Effector memory CD4-positive, alpha-beta T cell (primary cell): ENCODE measurements around the gene NMU.

Source experiments
- DNase-seq, 3 donors: peaks; one replicate each; pipeline ENCODE4 v3.0.0-alpha.2; 2020
- H3K27ac ChIP-seq: 2 replicates; pipeline ENCODE4 v1.7.0; 2013; ENCODE audit warnings: mild to moderate bottlenecking, low read length, moderate library complexity; ENCODE audit not compliant: insufficient read depth, poor library complexity, severe bottlenecking
- H3K27me3 ChIP-seq: replicated peaks from 2 replicates; pipeline ENCODE4 v1.7.0; 2013; ENCODE audit warnings: mild to moderate bottlenecking, low read length; ENCODE audit not compliant: insufficient read depth, control insufficient read depth, poor library complexity, severe bottlenecking
- H3K36me3 ChIP-seq: 2 replicates; pipeline ENCODE4 v1.7.0; 2013; ENCODE audit warnings: mild to moderate bottlenecking, low read length, moderate library complexity; ENCODE audit not compliant: control insufficient read depth, insufficient read depth
- H3K4me1 ChIP-seq: 2 replicates; pipeline ENCODE4 v1.7.0; 2013; ENCODE audit warnings: low read length, mild to moderate bottlenecking; ENCODE audit not compliant: control insufficient read depth, insufficient read depth, poor library complexity, severe bottlenecking
- H3K4me3 ChIP-seq: 2 replicates; pipeline ENCODE4 v1.7.0; 2013; ENCODE audit warnings: low read length, low read depth, mild to moderate bottlenecking; ENCODE audit not compliant: insufficient read depth, poor library complexity, severe bottlenecking
- H3K9me3 ChIP-seq: 2 replicates; pipeline ENCODE4 v1.7.0; 2013; ENCODE audit warnings: mild to moderate bottlenecking, low read length, moderate library complexity; ENCODE audit not compliant: control insufficient read depth

Gene NMU

GRCh38 chr4:55547466-55547770, 88.7 kb downstream of the NMU start:
- H3K27me3 ChIP-seq = no peaks in the 10 kb centered on the region
- no peak for DNase-seq
- H3K4me1 ChIP-seq = peaks cover 10% of the 10 kb centered on the region

GRCh38 chr4:55546756-55547465, 89.2 kb downstream of the NMU start, which contains the start of gene CLOCK:
CLOCK (minus strand) TSS chr4:55546909; CDS start chr4:55482785, 64,124 bp downstream.
- Histone ChIP-seq H3K4me1 (peaks cover 10% of the 10 kb centered on the region), H3K9me3 (no peaks in the 10 kb centered on the region), H3K36me3 (no peaks in the 10 kb centered on the region), H3K4me3 (peak within 1 kb of the TSS; percentile 90), H3K27me3 (no peaks in the 10 kb centered on the region), H3K27ac (peak within 1 kb of the TSS; percentile 85)
- peak; percentile 77 to 83 (median 79) for DNase-seq

More at GRCh38 chr4:55547466-55547770, 88.7 kb downstream of the NMU start:
- H3K4me3 ChIP-seq = peak overlapping the region; percentile 90
- H3K36me3 ChIP-seq = no peaks in the 10 kb centered on the region
- H3K9me3 ChIP-seq = no peaks in the 10 kb centered on the region
- H3K27ac ChIP-seq = peak overlapping the region; percentile 85

- DNase-seq = no peak
- H3K4me1 ChIP-seq = peaks cover 10% of the 10 kb centered on the region
- H3K27me3 ChIP-seq = no peaks in the 10 kb centered on the region
- H3K4me3 ChIP-seq = peak overlapping the region; percentile 90
- no peaks in the 10 kb centered on the region for H3K9me3 ChIP-seq
- no peaks in the 10 kb centered on the region for H3K36me3 ChIP-seq
- H3K27ac ChIP-seq = peak overlapping the region; percentile 85
Observed at GRCh38 chr4:55546506-55546755, 89.7 kb downstream of the NMU start.

- H3K4me1 ChIP-seq = peaks cover 10% of the 10 kb centered on the region
- DNase-seq = peak; percentile 59 to 67 (median 62)
- no peaks in the 10 kb centered on the region for H3K9me3 ChIP-seq
- no peaks in the 10 kb centered on the region for H3K27me3 ChIP-seq
- H3K4me3 ChIP-seq = peak overlapping the region; percentile 90
- no peaks in the 10 kb centered on the region for H3K36me3 ChIP-seq
- H3K27ac ChIP-seq = peak overlapping the region; percentile 85
Observed at GRCh38 chr4:55545641-55546505, 90.2 kb downstream of the NMU start.
